ENCODE results near the gene NT5M.
"Not testable (repeated sequence)": the region's sequence is repeated elsewhere in the genome, so short reads cannot be mapped to it uniquely, and the experiment has no call there.

NT5M gene

DNA sequence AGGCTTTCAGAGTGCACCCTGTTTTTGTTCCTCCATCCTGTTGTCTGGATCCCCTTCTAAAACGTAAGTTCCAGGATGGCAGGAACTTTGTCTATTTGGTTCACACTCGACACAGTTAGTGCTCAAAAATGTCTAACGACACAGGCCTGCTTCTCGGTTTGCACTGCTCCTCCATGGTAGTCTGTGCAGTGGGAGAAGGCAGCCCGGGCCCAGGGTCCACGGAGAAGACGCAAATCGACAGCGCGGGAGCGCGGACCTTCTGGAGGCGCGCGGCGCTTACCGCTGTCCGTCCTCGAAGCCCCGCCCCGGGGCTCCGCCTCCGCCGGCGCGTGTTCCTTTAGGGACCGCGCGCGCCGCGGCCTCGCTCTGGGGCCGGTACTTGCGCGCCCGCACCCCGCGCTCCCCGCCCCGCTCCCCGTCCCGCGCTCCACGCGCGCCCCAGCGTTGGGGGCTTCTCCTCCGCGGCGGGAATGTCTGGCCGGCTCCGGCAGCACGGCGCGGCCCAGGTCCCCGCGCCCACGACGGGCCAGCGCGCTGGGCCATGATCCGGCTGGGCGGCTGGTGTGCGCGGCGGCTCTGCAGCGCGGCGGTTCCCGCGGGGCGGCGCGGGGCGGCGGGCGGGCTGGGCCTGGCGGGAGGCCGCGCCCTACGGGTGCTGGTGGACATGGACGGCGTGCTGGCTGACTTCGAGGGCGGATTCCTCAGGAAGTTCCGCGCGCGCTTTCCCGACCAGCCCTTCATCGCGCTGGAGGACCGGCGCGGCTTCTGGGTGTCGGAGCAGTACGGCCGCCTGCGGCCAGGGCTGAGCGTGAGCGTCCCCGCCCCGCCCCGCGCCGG lies at the start of gene NT5M:
TSS of gene NT5M (plus strand) at position 364 of the 837 bp plus-strand sequence. CDS start at position 542, 178 bp downstream.
- peak; percentile 62 for DNase-seq (ENCODE audit: low read depth)

DNA sequence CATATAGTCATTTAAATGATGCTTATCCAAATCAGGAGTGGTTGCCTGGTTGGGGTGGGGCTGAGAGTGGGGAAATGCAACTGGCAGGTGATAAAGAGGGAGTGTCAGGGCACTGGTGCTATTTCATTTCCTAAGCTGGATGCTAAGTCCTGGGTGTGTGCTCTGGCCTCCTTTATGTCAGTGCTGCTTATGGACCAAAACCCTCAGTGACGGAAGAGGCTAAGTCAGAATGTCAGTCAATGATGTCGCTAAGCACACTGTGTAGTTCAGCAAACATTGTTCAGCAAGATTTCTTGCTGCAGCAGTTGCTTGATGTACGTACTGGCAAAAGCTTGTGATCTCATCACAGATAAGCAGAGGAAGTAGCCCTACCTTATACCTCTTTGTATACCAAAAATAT lies 49.8 kb upstream of the NT5M start:
- DNase-seq (ENCODE audit: low read depth) = no peak

DNA sequence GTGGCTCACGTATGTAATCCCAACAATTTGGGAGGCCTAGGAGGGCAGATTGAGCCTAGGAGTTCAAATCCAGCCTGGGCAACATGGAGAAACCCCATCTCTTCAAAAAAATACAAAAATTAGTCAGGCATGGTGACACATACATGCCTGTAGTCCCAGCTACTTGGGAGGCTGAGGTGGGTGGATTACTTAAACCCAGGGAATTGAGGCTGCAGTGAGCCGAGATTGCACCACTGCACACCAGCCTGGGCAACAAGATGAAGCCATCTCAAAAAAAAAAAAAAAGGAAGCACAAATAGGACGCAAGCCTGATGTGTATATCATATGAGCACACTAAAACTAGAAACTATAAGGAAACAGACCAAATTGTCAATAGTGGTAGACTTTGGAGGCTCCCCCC lies 49.1 kb upstream of the NT5M start:
- DNase-seq (ENCODE audit: low read depth) = peak; percentile 5

DNA sequence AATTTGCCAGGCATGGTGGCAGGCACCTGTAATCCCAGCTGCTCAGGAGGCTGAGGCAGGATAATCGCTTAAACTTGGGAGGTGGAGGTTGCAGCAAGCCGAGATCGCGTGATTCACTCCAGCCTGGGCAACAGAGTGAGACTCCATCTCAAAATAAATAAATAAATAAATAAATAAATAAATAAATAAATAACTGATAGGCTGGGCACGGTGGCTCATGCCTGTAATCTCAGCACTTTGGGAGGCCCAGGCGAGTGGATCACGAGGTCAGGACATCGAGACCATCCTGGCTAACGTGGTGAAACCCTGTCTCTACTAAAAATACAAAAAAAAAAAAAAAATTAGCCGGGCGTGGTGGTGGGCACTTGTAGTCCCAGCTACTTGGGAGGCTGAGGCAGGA lies 47.5 kb upstream of the NT5M start:
- DNase-seq (ENCODE audit: low read depth) = not testable (repeated sequence)

DNA sequence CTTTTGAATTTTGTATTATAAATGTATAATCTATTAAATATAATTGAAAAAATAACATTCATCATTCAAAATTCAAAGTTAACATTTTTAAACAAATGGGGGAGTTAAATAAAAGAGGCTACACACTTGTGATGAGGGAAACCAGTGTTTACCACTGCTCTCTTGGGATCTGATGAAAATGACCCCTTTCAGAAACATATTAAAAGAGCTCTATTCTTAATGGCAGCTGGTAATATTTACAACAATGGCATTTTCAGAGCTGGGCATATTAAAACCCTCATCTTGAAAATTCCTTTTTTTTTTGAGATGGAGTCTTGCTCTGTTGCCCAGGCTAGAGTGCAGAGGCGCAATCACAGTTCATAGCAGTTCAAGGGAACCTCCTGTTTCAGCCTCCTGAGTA lies 46.9 kb upstream of the NT5M start:
- no peak for DNase-seq (ENCODE audit: low read depth)

DNA sequence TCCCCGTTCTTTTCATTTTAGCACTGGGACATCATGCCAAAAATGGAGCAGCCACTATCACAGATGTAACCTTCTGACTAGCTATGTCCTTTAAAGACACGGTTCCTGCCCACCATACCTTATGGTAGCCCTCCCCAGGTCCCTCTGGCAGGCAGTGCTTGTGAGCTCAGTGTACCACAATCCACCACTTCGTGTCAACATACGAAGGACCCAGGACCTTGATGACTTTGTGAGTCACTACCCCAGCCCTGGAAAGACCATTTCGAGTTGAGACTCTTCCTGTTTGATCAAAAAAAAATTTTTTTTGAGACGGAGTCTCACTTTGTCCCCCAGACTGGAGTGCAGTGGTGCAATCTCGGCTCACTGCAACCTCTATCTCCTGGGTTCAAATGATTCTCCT lies 45.2 kb upstream of the NT5M start:
- DNase-seq (ENCODE audit: low read depth) = no peak

DNA sequence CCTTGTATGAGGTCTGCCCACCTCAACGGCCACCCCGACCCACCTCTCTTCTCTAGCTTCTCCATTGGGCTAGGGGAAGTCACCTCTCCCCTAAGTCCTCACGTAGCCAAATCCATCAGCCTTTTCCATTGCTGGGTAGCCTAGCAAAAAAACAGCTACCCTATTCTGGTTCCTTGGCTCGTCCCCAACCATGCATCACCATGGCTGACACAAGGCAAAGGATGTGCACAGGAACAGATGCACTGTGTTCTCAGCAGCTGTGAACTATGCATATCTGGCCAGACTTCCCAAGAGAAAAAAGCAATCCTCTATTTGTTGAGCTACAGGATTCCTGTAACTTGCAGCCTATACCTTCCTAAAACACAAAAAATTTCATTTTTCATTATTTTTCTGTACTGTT lies 44.2 kb upstream of the NT5M start:
- no peak for DNase-seq (ENCODE audit: low read depth)

DNA sequence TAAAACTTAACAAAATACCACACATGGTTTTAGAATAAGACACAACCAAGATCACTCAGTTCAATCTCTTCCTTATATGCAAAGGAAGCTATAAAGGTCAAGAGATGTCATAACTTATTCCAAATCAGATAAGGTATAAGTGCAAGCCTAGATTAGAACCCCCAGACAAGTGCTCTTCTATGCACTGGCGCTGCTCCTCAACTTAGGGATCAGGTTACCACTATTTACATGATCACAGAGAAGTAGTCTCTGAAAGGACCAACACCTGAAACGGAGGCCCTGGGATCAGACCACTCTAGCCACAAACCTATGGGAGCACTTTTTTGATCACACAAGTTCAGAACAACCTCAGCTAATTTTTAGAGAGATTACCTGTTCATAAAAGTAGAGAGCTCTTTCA lies 38.7 kb upstream of the NT5M start:
- no peak for DNase-seq (ENCODE audit: low read depth)

DNA sequence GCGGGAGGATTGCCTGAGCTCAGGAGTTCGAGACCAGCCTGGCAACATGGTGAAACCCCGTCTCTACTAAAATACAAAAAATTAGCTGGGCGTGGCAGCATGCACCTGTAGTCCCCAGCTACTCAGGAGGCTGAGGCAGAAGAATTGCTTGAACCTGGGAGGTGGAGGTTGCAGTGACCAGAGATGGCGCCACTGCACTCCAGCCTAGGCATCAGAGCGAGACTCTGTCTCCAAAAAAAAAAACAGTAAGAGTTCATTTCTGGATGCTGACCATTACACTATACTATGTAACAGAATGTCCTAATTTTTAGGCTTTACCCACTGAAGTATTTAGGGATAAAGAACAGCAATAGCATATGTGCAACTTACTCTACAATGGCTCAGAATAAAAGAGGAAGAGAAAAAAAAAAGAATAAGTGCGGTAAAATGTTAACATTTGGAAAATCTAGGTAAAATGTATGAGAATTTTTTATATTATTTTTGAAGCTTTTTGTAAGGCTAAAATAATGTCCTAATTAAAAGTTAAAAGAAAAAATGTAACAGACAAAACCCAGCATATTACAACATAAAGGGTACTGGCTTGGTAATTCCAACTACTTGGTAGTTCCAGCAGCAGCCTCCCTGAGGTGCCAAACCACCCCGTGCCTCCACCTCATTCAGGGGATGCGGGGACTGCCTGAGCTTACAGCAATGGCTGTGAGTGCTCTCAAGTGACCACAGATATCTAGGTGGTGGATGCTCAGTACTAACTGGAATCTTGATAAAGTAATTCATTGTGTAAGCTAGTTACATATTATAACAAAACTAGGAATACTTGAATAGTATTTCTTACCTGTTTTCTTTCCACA lies 33.0 kb upstream of the NT5M start:
- no peak for DNase-seq (ENCODE audit: low read depth)

DNA sequence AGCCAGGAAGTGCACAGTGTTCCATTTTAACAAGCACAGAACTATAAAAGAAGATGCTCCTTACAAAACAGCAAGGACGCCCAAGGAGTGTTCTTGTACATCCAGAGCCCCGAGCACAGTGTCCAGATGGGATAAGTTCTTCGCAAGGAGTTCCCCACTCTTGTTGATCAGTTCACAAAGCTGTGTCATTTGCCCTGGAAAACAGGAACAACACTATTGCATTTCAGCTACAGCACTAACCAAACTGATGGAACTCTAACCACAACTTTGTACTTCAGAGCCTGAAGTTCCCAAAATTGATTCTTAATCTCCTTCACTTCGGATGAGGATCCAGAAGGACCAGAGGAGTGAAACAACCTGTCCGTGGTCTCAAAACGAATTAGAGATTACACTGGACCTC lies 27.2 kb upstream of the NT5M start:
- DNase-seq (ENCODE audit: low read depth) = no peak

DNA sequence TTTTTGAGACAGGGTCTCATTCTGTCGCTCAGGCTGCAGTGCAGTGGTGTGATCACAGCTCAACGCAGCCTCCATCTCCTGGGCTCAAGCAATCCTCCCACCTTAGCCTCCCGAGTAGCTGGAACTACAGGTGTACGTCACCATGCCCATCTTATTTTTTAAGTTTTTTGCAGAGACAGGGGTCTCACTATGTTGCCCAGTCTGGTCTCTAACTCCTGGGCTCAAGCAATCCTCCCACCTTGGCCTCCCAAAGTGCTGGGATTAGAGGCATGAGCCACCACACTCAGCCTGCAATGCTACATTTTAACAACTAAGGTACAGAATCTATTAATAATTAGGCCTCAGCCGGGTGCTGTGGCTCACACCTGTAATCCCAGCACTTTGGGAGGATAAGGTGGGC lies 25.7 kb upstream of the NT5M start:
- DNase-seq (ENCODE audit: low read depth) = not testable (repeated sequence)

DNA sequence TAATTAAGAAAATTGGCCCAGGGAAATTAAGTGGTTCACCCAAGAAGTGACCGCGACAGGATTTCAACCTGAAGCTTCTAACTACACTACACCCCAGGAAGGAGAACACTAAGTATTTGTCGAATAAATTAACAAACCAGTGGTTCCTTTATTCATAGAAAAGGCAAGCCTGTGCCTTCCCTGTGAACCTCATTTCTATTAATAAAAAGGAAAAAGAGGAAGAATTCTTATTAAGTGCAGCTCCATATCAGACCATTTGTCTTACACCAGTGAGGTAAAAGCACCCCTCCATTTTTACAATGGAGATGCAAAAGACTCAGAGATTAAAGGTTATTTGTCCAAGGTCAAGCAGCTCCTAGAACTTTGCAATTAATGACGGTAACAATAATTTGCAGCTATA lies 23.9 kb upstream of the NT5M start:
- DNase-seq (ENCODE audit: low read depth) = no peak

DNA sequence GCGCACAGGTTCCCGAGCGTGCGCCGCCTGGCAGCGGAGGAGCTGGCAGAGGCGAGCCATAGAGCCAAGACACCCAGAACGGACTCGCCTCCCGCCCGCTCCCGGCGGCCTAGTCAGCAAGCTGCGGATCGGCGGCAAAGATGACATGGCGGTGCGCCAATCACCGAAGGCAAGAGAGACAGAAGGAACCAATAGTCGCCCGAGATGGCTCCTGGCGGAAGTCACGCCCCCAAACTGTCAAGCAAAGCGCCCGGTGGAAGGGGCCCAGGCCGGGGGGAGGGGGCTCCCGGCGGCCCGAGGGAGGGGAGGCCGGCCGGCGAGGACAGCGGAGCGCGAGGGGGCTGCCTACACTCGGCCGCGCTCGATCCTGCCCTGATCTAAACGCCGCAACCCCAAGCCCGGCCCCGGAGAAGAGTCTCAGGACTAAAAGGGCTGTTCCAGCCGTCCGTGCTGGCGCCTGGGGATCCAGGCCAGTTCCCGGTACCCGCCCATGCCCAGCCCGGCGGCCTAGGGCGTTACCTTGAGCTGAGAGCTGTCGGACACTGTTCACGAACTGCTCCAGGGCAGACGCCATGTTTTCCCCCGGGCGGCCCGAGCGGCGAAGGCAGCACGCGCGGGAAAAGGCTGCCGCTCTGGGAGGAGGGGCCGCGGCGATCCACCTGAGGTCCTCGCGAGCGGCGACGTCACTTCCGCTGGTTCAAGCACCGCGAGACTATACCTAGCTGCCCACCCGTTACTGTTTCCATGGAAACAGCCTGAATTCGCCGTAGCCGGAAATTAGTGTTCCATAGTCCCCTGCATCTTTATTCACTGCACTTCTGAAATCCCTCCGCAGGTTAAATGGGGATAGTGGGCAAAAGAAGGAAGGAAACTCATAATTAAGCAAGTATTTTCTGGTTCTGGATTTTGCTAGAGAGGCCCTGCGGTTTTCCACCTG lies 22.3 kb upstream of the NT5M start, which contains the start of gene COPS3:
TSS of gene COPS3 (minus strand) at position 634 of the 937 bp plus-strand sequence. CDS start at position 574, 60 bp downstream.
- peak; percentile 98 for DNase-seq (ENCODE audit: low read depth)

DNA sequence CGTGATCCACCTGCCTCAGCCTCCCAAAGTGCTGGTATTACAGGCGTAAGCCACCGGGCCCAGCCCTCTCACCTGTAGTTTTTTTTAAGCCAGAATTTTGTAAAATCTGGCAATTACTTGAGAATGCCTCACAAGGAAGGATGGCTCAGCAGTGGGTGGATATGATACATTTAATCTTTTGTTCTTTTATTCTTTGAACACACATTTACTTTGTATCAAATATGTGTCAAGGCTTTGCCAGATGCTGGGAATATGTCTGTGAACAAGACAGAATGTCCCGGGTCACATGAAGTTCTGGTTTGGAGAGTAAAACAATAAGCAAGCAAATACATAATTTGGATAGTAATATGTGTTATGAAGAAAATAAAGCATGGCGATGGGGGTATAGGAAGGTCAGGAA lies 17.2 kb upstream of the NT5M start:
- DNase-seq (ENCODE audit: low read depth) = no peak

DNA sequence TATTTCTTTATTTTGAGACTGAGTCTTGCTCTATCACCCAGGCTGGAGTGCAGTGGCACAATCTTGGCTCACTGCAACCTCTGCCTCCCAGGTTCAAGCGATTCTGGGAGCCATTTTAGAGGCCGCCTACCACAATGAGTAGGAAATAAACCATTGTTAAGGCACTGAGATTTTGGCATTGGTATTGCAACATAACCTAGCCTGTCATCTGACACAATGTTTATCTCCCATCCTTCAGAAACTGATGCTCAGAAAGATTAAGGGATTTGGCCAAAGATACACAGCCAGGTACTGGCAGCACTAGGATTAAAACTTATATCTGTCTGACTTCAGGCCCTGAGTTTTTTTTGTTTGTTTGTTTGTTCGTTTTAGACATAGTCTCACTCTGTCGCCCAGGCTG lies 14.1 kb upstream of the NT5M start:
- DNase-seq (ENCODE audit: low read depth) = no peak

DNA sequence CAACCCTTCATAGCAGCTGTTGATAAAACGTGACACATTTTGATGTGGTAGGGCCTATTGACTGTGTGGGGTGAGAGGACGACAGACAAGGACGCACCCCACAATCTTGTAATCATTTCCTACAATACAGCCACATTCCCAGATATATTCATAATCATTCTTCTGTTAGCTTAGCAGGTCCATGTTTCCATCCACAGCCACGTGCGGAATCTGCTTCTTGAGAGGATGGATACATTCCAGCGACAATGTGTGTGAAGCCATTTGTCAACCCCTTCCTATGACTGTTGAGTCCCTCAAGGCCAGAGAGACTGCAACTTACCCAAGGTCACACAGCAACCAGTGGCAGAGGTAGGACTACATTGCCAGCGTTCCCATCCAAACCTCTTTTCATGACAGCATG lies 13.5 kb upstream of the NT5M start:
- DNase-seq (ENCODE audit: low read depth) = no peak

DNA sequence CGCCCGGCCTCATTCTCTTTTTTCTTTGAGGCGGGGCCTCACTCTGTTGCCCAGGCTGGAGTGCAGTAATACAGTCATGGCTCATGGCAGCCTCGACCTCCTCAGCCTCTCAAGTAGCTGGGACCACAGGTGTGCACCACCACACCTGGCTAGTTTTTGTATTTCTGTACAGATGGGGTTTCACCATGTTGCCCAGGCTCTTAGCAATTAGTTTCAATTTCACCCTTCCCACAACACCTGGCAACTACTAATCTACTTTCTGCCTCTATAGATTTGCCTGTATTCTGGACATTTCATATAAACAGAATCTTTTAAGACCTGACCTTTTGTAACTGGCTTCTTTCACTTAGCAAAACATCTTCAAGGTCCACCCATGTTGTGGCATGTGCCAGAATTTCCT lies 8.0 kb upstream of the NT5M start:
- no peak for DNase-seq (ENCODE audit: low read depth)

DNA sequence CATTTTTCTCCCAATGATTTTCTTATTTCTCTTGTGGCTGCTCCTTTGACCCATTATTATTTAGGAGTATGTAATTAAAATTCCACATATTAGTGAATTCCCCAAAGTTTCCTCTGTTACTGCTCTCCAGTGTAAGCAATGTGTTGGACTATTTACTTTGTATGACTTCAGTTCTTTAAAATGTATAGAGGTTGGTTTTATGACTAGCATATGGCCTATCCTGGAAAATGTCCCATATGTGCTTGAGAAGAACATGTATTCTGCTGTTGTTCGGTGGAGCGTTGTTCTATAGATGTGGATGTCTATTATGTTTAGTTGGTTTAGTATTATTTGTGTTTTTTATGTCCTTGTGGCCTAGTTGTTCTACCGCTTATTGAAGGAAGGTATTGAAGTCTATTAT lies 6.0 kb upstream of the NT5M start:
- no peak for DNase-seq (ENCODE audit: low read depth)

DNA sequence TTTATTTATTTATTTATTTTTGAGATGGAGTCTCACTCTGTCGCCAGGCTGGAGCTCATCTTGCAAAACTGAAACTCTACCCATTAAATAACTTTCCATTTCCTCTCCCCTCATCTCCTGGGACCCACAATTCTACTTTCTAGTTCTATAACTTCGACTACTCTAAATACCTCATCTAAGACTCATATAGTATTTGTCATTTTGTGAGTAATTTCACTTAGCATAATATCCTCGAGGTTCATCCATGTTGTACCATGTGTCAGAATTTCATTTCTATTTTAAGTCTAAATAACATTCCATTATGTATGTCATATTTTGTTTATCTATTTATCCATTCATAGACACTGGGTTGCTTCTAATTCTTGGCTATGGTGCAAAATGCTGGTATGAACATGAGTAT lies 5.1 kb upstream of the NT5M start:
- peak; percentile 41 for DNase-seq (ENCODE audit: low read depth)

DNA sequence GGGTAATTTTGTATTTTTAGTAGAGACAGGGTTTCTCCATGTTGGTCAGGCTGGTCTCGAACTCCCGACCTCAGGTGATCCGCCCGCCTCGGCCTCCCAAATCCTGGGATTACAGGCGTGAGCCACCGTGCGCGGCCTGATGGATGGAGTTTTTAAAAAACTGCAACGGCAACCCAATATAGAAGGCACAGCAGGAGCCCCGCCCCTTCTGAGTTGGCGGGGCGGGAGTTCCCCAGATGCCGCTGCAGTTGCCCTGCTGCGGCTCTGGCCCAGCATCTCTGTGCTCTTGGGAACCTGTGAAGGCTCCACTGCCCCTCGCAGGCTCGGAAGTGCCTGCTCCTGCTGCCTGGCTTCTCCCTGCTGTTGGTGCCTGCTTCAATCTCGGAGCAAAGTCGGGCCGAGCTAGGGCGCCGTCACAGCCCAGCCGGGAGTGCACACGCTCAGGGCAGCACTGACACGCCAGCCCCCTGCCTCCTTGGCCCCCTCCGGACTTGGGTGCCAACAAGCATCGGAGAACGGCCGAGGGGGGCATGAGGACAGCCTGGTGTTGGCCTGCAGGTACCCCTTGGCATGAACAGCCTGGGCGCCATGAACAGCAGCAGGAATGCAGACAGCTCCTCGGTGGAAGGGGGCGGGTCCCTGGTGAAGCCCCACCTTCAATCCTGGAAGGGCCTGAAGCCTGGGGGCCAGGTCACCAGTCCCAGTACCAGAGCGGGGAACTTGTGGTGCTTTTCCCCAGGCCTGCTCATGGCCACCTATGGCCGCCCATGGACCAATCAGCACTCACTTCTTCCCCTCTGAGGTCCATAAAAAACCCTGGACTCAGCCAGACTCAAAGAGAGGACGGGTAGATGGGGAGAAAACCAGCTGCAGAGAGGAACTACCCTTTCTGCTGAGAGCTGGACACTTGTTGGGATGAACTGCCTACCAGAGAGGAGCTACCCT lies 2.3 kb upstream of the NT5M start:
- DNase-seq (ENCODE audit: low read depth) = peak; percentile 42

DNA sequence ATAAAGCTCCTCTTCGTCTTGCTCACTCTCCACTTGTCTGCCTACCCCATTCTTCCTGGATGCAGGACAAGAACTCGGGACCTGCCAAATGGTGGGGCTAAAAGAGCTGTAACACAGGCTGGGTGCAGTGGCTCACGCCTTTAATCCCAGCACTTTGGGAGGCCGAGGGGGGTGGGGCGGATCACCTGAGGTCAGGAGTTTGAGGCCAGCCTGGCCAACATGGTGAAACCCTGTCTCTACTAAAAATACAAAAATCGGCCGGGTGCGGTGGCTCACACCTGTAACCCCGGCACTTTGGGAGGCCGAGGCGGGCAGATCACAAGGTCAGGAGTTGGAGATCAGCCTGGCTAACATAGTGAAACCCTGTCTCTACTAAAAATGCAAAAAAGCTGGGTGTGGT lies 1.5 kb upstream of the NT5M start:
- DNase-seq (ENCODE audit: low read depth) = not testable (repeated sequence)

Data from fibroblast of gingiva (primary cell).